ENCODE results near the gene PAX8. TPM values are rescaled to one million over a fixed set of nuclear protein-coding genes. Genes with fewer than 3 reads are reported as not detected.

PAX8 gene
- total RNA-seq, 1 experiment from 2014 or later = not detected

DNA sequence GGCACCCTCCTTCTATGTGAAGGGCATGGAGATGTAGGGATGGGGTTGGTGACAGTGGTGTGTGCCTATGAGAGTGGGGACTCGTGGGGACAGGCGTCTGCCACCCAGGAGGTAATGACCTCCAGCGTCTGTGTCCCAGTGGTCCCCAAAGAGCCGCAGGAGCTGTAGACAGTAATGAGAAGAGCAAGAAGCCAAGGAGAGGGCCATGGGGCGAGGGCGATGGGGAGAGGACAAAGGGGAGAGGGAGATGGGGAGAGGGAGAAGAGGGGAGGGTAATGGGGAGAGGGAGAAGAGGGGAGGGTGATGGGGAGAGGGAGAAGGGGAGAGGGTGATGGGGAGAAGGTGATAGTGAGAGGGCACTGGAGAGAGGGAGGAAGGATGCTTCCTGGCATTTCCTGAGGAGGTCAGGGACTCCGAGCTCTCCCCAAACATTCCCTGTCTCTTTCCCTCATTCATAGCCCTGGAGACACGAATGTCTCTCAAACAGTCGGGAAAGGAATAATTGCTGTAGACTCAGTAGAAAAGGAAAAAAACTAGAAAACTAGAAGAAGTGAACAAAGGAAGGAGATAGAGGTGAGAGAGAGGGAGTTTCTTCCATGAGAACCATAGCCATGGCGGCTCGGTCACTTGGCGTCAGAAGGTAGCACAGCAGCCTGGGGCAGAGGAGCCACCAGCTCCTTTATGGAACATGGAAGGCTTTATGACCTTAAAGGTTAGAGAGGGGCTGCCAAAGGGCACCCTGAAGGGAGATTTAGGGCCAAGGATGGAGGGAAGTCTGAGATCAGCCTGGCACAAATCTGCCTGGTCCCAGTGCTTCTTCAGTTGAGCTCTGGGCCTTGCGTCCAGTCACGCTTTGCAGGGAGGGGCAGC, 65.4 kb downstream of the PAX8 start:
- no peak overlapping the region for H3K27ac ChIP-seq
- H3K4me3 ChIP-seq = no peak overlapping the region
- no peaks in the 10 kb centered on the region for H3K36me3 ChIP-seq
- no peaks in the 10 kb centered on the region for H3K9me3 ChIP-seq (replicated peaks)
- no peaks in the 10 kb centered on the region for H3K27me3 ChIP-seq (replicated peaks)
- peaks cover 47% of the 10 kb centered on the region for H3K4me1 ChIP-seq (replicated peaks)
- no peak for DNase-seq (ENCODE audit: low read depth in 1 of 2, low spot score in 2 of 2)

DNA sequence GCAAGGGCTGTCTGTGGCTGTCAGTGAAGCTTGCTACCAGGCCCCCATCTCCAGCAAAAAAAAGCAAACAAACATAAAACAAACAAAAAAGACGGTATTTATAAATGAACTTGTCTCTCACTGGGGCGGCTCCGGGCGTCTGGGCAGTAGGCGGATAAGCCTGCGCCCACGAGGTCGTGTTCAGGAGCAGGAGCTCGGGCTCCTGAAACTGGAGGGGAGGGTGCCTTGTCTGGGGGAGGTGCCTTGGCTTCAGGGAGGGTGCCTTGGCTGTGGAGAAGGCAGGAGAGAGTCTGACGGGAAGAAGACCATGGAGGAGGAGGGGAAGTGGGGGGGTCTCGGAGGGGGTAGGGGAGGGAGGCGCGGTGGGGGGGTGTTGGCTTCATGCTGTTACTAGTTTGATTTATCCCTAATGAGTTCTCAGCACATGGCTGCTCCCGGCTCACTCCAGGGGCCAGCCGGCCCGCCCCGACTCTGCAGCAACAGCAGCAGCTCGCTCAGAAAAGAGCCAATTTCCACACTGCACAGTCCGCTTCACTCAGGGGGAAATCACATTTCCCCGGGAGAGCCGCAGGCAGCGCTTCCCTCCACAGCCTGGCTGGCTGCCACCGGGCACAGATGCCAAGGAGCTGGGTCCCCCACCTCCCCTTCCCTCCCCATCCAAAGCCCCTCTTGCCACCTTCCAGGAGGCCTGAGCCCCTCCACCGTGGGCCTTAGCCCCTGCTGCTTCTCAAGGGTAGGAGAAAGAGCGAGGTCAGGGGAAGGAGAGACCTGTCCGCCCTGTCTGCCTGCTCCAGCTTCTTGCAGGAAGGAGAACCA, 66.3 kb downstream of the PAX8 start:
- DNase-seq (ENCODE audit: low read depth in 1 of 2, low spot score in 2 of 2) = peak in 1 of 2 experiments; percentile 62
- no peaks in the 10 kb centered on the region for H3K36me3 ChIP-seq
- no peak overlapping the region for H3K4me3 ChIP-seq
- peak overlapping the region; percentile 79 for H3K27ac ChIP-seq
- no peaks in the 10 kb centered on the region for H3K27me3 ChIP-seq (replicated peaks)
- H3K9me3 ChIP-seq (replicated peaks) = no peaks in the 10 kb centered on the region
- H3K4me1 ChIP-seq (replicated peaks) = peaks cover 46% of the 10 kb centered on the region

DNA sequence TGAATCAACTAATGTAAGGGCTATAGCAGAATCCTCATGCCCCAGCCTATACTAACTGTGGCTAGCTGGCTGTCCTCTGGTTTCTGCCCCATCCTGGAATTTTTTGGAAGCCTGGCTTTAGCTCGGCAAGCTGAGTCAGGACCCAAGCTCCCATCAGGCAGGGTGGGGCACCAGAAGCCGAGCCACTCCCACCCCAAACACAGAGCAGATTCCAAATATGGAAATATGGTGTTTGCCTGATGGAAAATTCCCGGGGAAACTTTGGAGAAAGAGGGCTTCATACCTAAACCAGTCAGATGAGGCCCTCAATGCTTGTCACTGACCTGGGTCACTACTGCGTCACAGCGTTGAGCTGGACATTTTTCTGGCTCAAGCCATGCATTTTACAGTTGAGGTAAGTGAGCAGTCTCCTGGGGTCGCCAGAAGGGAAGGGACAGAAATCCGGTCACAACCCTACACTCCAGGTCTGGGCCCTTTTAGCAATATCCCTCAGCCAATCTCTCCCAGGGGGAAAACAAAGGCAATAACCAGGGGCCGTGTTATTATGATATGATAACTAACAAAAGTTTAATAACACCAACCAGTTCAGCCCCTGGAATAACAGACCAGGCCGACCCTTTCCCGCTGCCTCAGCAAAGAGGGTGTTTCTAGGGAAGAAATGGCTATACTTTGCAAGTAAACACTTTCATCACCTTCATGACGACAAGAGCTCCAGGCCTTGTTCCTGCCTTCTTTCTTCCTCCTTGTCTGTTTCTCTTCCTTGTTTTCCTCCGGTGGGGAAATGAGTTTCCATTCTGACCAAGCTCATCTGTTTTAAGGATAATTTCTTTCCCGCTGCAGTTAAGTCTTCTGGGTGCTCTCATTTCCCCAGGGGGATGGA, 67.3 kb downstream of the PAX8 start:
- Histone ChIP-seq H3K4me3 (no peak overlapping the region), H3K27ac (peak overlapping the region; percentile 79)

DNA sequence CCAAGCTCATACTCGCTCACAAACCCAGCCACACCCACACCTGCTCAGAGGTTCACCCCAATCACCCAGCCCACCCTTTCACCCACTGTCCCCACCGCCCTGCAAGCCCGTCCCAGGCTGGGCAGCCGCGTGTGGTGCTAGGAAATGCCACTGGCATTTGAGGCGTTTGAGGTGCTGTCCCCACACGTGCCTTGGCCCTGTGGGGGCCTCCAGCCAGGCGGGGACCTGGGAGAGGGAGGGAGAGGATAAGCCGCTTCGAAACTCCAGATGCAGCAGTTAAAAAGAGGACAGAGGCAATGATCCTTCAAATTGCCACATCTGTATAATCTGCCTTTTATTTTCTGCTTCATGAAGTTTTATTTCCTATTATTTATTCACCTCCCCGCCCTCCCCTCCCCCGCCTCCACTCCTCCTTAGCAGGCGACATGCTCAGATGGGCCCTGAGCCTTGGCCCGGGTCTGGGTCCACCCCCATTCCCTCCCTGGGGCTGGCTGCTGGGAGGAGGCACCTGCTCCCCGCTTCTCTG, 69.0 kb downstream of the PAX8 start:
- no peaks in the 10 kb centered on the region for H3K27me3 ChIP-seq (replicated peaks)
- H3K27ac ChIP-seq = peak overlapping the region; percentile 5; the same call in 1 of the 2 replicates
- no peak overlapping the region for H3K4me3 ChIP-seq
- no peak for DNase-seq (ENCODE audit: low read depth in 1 of 2, low spot score in 2 of 2)
- H3K9me3 ChIP-seq (replicated peaks) = no peaks in the 10 kb centered on the region
- H3K36me3 ChIP-seq = no peaks in the 10 kb centered on the region
- H3K4me1 ChIP-seq (replicated peaks) = peaks cover 46% of the 10 kb centered on the region

More for the DNA sequence above, 67.3 kb downstream of the PAX8 start:
- Histone ChIP-seq H3K9me3 (replicated peaks) (no peaks in the 10 kb centered on the region), H3K36me3 (no peaks in the 10 kb centered on the region), H3K27me3 (replicated peaks) (no peaks in the 10 kb centered on the region), H3K4me1 (replicated peaks) (peaks cover 46% of the 10 kb centered on the region)
- peak; percentile 88 to 89 for DNase-seq (ENCODE audit: low read depth in 1 of 2, low spot score in 2 of 2)

DNA sequence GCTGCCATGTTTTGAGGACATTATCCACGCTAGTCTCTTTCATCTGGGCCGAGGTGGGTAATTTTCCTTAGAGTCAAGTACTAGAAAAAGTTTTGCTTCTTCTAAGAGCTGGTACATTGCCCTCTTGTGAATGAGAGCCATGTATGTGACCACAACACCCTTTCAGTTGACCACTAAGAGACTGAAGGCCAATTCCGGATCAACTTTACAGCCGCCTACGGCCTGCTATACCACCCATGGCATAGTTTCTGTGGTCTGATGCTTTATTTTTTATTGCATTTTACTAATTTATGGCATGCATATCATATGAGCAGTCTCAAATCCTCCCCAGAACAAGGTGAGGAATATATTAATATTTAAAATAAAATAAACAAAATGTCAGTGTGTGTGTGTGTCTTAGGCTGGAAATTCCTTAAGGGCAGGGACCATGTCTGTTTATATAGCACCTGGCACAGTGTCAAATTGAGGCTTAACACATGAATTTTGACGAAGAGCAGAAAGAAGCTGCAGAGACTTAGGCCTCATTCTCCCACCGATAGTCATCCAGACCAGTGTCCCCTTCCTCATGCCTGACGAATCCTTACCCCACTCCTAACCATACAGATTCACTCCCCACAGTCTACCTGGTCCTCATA, 69.6 kb downstream of the PAX8 start:
- H3K27ac ChIP-seq = peak overlapping the region; percentile 5; the same call in 1 of the 2 replicates
- H3K36me3 ChIP-seq = no peaks in the 10 kb centered on the region
- H3K9me3 ChIP-seq (replicated peaks) = no peaks in the 10 kb centered on the region
- no peak overlapping the region for H3K4me3 ChIP-seq
- H3K4me1 ChIP-seq (replicated peaks) = peaks cover 48% of the 10 kb centered on the region
- peak; percentile 57 to 63 for DNase-seq (ENCODE audit: low read depth in 1 of 2, low spot score in 2 of 2)
- H3K27me3 ChIP-seq (replicated peaks) = no peaks in the 10 kb centered on the region

- no peaks in the 10 kb centered on the region for H3K27me3 ChIP-seq (replicated peaks)
- H3K36me3 ChIP-seq = no peaks in the 10 kb centered on the region
- no peak overlapping the region for H3K4me3 ChIP-seq
- peaks cover 50% of the 10 kb centered on the region for H3K4me1 ChIP-seq (replicated peaks)
- H3K27ac ChIP-seq = no peak overlapping the region
- DNase-seq (ENCODE audit: low read depth in 1 of 2, low spot score in 2 of 2) = no peak
- H3K9me3 ChIP-seq (replicated peaks) = no peaks in the 10 kb centered on the region
These were observed 70.3 kb downstream of the PAX8 start for GRCh38 chr2:113208396-113208795.

DNA sequence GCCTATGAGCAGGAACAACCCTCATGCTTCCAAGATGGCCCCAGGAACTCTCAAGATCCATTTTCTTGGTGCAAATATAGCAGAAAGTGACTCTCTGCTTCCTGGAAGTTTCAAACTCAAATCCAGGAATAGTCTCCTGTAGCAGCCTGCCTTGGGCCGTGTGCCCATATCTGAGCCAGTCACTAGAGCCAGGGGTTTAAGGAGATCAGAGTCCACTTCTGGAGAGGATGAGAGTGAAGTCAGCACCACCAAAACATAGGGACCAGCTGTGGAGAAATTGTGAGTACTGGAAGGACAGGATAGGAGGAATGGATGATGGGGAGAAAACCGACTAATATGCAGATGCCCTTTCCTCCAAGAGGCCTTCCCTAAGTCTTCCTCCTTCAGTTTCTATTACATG, 71.7 kb downstream of the PAX8 start:
- Histone ChIP-seq H3K4me3 (no peak overlapping the region), H3K27ac (no peak overlapping the region), H3K36me3 (no peaks in the 10 kb centered on the region), H3K27me3 (replicated peaks) (no peaks in the 10 kb centered on the region), H3K9me3 (replicated peaks) (no peaks in the 10 kb centered on the region), H3K4me1 (replicated peaks) (peaks cover 43% of the 10 kb centered on the region)
- DNase-seq (ENCODE audit: low read depth in 1 of 2, low spot score in 2 of 2) = no peak

GRCh38 chr2:113206251-113206650, 72.5 kb downstream of the PAX8 start:
- no peaks in the 10 kb centered on the region for H3K36me3 ChIP-seq
- DNase-seq (ENCODE audit: low read depth in 1 of 2, low spot score in 2 of 2) = no peak
- peaks cover 35% of the 10 kb centered on the region for H3K4me1 ChIP-seq (replicated peaks)
- H3K27me3 ChIP-seq (replicated peaks) = no peaks in the 10 kb centered on the region
- no peak overlapping the region for H3K27ac ChIP-seq
- no peak overlapping the region for H3K4me3 ChIP-seq
- H3K9me3 ChIP-seq (replicated peaks) = no peaks in the 10 kb centered on the region

DNA sequence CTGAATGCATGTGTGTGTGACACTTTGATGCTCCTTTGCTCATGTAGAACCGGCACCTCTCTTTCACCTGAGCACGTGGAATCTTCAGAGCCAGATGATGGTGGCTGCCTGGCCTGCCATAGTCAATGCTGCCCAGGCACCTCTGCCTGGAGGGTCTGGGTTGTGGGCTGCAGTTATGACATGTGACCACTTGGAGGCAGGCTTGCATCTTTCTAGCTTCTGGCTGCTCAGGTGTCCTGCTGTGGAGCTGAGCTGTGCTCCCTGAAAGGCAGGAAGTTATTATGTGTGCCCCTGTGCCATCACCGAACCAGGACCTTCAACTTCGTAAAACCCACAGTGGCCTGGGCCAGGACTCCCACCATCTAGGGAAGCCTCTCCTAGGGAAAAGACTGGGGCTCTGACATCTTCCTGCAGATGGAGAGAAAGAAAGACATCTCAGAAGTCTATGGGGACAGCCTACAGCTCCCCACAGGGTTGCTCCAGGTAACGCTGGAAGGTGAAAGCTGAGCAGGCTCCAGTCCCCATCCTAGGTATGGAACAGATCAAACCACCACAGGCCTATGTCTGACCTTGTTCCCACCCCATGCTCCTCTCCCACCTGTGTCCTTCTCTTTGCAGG, 74.7 kb downstream of the PAX8 start:
- peak; percentile 68 to 74 for DNase-seq (ENCODE audit: low read depth in 1 of 2, low spot score in 2 of 2)
- Histone ChIP-seq H3K27me3 (replicated peaks) (no peaks in the 10 kb centered on the region), H3K4me3 (no peak overlapping the region), H3K9me3 (replicated peaks) (no peaks in the 10 kb centered on the region), H3K4me1 (replicated peaks) (peaks cover 19% of the 10 kb centered on the region), H3K36me3 (no peaks in the 10 kb centered on the region), H3K27ac (no peak overlapping the region)

- Histone ChIP-seq H3K27ac (no peak overlapping the region), H3K36me3 (no peaks in the 10 kb centered on the region), H3K4me3 (no peak overlapping the region), H3K9me3 (replicated peaks) (no peaks in the 10 kb centered on the region), H3K4me1 (replicated peaks) (peaks cover 11% of the 10 kb centered on the region), H3K27me3 (replicated peaks) (no peaks in the 10 kb centered on the region)
- DNase-seq (ENCODE audit: low read depth in 1 of 2, low spot score in 2 of 2) = no peak
These were observed 75.5 kb downstream of the PAX8 start for GRCh38 chr2:113203217-113203530.

DNA sequence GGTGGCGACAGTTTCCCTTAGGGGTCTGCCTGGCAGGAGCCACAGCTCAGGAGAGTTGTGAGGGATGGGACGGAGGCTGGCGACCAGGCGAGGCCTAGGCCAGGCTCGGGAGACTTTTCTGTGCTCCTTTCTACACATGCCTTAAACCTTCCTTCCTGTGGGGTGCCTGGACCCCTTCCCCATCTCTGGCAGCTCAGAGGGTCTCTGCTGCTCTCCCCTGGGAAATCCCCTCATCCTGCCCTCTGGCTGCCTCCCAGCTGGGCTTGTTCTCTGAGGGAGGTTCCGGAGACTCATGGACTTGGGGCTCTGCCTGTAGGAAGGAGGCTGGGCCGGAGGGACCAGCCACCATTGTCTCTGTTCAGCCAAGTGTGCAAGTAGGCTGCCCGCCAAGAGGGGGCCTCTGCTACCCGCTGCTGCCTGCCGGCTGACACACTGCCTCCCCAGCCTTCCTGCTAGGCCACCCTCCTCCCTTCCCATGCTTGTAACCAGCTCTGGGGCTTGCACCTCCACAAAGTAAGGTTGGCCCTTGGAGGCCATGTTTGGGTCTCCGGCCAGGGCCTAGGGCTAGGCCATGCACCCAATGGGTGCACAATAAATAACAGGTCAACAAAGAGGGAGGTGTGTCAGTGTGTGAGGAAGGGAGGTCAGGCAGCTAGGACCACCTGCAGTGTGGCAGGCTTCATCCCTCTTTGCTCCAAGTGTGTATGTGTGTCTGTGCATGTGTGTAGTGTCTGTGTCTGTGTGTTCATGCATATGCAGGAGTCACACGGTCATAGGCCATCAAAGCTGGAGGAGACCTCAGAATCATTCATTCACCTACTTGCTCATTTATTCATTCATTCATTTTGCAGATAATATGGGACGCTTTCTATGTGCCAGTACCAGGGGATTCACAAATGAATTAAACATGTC, 76.2 kb downstream of the PAX8 start:
- no peak overlapping the region for H3K4me3 ChIP-seq
- no peaks in the 10 kb centered on the region for H3K27me3 ChIP-seq (replicated peaks)
- H3K27ac ChIP-seq = no peak overlapping the region
- H3K9me3 ChIP-seq (replicated peaks) = no peaks in the 10 kb centered on the region
- peaks cover 9% of the 10 kb centered on the region for H3K4me1 ChIP-seq (replicated peaks)
- H3K36me3 ChIP-seq = no peaks in the 10 kb centered on the region
- no peak for DNase-seq (ENCODE audit: low read depth in 1 of 2, low spot score in 2 of 2)

Data from SJSA1 (cell line).